Activated T-cell treated with anti-CD3 and anti-CD28 coated beads, Interleukin-2, amount 50 U/mL, for 4 hours (primary cell): ENCODE data around the gene RSU1. TPM values are rescaled to one million over a fixed set of nuclear protein-coding genes. Genes with fewer than 3 reads are reported as not detected.

ENCODE experiments used
- ATAC-seq, 2 donors: fragments of 200-7000 bp; cut with Tn5 transposase; one replicate each; pipeline ENCODE4 v1.10.0; 2021
- DNase-seq: peaks from one replicate; pipeline ENCODE4 v3.0.0-alpha.2; 2020
- H3K27me3 Mint-ChIP-seq: one replicate; pipeline ENCODE4 v1.8.0; 2021; ENCODE audit warnings: low read depth, mixed read lengths
- H3K36me3 Mint-ChIP-seq: one replicate; pipeline ENCODE4 v1.8.0; 2022; ENCODE audit warnings: mixed read lengths; ENCODE audit not compliant: insufficient read depth
- H3K4me1 Mint-ChIP-seq: one replicate; pipeline ENCODE4 v1.8.0; 2021; ENCODE audit warnings: low read depth, mixed read lengths
- H3K4me3 Mint-ChIP-seq: one replicate; pipeline ENCODE4 v1.8.0; 2021; ENCODE audit warnings: mild to moderate bottlenecking, moderate library complexity, mixed read lengths
- H3K9me3 Mint-ChIP-seq: one replicate; pipeline ENCODE4 v1.8.0; 2021; ENCODE audit warnings: mixed read lengths
- total RNA-seq, 3 donors: library from RNA; stranded (reverse); gene quantifications; one replicate each; pipeline ENCODE4 v1.2.1, GENCODE V29; 2021

The RSU1 gene
- total RNA-seq, 3 donors from 2014 or later: 34.7 to 45.7 (median 44.7) TPM

DNA sequence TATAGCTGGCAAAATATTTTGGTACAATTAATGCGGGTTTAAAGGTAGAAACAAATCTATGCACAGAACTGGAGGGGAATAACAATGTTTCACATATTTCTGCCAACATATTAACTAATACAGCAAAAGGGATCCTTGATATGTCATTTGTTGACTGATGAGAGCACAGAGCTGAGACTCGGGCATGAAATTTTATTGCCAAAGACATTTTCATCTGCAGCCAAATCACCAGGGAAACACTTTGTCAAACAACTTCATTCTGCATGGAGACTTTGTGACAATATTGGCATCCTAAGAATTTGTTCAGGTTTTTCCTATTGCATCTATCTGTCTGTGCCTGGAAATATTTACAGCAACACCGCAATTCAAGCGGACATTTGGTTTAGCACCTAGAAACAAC is 177.8 kb downstream of the RSU1 start:
- no peaks in the 10 kb centered on the region for H3K4me1 Mint-ChIP-seq
- DNase-seq (no peak), ATAC-seq (no peak)
- H3K4me3 Mint-ChIP-seq: no peak overlapping the region
- no peaks in the 10 kb centered on the region for H3K9me3 Mint-ChIP-seq
- peaks cover 20% of the 10 kb centered on the region for H3K36me3 Mint-ChIP-seq
- no peaks in the 10 kb centered on the region for H3K27me3 Mint-ChIP-seq

DNA sequence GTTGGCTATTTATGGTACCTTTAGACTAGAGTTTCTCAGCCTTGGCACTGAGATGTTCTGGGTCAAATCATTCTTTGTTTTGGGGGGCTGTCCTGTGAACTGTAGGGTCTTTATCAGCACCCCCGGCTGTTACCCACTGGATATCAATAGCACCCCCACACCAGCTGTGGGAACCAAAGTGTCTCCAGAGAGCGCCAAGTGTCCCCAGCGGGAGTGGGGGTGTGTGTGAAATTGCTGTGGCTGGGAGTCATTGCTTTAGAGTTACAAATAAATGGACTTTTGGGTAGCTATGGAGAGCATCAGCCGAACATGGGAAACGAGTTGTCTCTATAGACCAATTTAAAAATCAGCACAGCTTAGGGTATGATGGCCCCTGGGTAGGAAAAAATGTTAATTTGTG is 184.2 kb downstream of the RSU1 start:
- ATAC-seq (no peak), DNase-seq (no peak)
- Mint-ChIP-seq H3K36me3 (peaks cover 25% of the 10 kb centered on the region), H3K9me3 (no peaks in the 10 kb centered on the region), H3K4me1 (no peaks in the 10 kb centered on the region), H3K4me3 (no peak overlapping the region), H3K27me3 (no peaks in the 10 kb centered on the region)

DNA sequence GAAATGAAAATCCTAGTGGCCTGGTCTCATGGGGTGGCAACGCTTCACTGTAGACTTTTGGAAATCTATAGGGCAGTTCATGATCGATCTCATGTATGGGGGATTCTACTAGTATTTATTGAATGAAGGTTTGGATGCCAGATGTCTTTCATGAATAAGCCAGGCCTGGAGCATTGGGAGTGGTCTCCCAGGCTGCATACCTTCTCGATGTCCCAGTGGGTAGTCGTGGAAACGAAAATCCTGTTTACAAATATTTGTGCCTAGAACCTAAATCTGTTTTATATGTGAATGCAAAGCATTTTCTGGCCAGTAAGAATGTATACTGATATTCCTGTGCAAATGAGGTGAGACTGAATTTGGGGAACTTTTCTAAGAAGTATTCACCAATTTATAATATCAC is 190.5 kb downstream of the RSU1 start:
- peaks cover 36% of the 10 kb centered on the region for H3K36me3 Mint-ChIP-seq
- ATAC-seq: no peak
- H3K4me3 Mint-ChIP-seq: no peak overlapping the region
- no peaks in the 10 kb centered on the region for H3K27me3 Mint-ChIP-seq
- no peak for DNase-seq
- H3K9me3 Mint-ChIP-seq: peaks cover 16% of the 10 kb centered on the region
- H3K4me1 Mint-ChIP-seq: no peaks in the 10 kb centered on the region

DNA sequence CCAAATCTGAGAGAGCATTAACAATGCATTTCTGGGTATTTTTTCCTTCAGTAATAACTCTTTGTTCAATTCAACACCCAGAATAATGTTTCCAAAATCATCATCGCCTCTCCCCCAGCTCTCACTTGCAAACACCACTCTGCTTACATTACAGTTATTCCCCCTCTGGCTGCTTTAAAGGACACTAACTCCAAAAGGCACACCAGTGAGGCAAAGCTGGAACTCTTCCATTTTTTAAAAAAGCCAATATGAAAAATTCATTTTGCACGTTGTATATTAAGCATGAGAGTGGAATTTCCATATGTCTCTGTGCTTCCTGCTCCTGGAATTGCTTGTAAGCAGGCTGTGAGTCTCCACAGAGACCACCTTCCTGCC is 204.3 kb downstream of the RSU1 start:
- peaks cover 11% of the 10 kb centered on the region for H3K9me3 Mint-ChIP-seq
- H3K4me3 Mint-ChIP-seq: no peak overlapping the region
- ATAC-seq: no peak

DNA sequence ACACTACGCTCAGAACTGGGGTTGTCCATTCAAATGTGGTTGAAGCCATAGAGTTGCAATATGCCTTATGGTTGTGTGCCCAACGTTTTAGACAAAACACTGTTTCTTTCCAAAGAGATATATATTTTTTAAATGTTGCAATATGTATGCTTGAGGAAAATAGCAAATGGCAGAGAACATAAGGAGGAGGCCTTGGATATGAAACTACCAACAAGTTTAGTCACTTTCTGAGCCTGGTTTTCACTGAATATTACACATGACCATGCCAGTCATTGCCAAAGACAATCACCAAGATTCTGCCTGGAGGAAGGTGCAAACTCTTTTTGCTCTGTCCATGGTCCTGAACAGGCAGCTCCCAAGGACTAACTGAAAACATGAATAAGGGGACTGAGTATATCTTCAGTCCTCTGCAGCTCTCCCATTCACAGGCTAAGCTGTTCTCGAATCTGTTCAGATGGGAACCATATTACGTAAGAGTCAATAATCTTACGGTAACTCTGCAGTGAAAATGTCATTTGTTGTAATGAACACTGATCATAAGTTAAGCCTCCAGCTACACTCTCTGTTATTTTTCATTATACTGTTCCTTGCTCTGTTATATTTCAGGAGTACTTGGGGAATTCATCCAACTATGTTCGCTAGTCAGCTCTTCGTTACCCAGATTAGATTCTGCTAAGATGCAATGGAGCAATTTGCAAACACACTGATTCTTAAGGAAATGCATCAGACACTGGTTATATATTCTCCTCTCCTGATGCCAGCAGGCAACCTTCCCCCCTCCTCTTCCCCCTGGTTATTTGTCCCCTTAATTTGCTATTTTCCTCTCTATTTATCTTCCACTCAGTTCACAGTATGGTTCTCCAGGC is 204.9 kb downstream of the RSU1 start:
- Mint-ChIP-seq H3K4me1 (no peaks in the 10 kb centered on the region), H3K27me3 (no peaks in the 10 kb centered on the region), H3K9me3 (peaks cover 11% of the 10 kb centered on the region), H3K36me3 (peaks cover 20% of the 10 kb centered on the region), H3K4me3 (no peak overlapping the region)
- ATAC-seq: no peak
- no peak for DNase-seq

More for the DNA sequence above, 204.3 kb downstream of the RSU1 start:
- DNase-seq: no peak
- Mint-ChIP-seq H3K27me3 (no peaks in the 10 kb centered on the region), H3K4me1 (no peaks in the 10 kb centered on the region), H3K36me3 (peaks cover 23% of the 10 kb centered on the region)

DNA sequence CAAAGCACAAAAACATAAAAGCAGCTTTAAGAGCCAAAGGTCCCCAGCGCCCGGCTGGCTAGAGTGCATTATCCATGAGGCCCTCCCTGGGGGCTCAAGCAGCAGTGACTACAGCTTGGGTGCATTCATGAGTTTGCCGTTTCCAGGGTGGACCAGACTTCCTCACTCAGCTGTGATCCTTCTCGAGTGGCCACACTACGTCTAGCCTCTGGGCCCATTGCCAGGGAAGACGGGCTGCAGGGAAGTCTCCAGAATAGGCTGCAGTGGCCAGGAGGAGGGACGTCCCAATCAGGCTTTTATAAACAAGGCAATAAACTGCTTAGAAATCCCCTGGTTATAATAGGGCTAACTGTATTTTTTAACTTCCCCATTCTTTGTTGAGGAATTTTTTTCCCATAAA is 206.2 kb downstream of the RSU1 start:
- Mint-ChIP-seq H3K4me3 (no peak overlapping the region), H3K27me3 (no peaks in the 10 kb centered on the region), H3K36me3 (peaks cover 26% of the 10 kb centered on the region), H3K4me1 (no peaks in the 10 kb centered on the region), H3K9me3 (peaks cover 7% of the 10 kb centered on the region)
- DNase-seq (no peak), ATAC-seq (no peak)

DNA sequence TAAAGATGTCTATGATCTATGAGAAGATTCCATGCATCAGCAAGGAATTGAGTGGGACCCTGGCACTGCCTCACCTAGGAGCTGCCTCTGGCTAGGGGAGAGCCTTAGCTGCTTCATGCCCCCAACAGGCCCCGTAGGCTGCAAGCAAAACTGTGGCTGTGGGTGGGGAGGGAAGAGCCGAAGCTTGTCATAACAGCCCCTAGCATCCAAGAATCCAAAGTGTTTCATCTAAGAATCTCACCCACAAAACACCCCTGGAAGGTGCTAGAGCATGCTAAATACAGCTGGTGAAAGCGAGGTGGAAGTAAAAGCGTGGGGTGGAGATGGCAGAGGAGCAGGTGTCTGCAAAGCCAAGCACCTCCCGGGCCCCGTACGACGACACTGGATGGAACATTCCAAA is 208.0 kb downstream of the RSU1 start:
- no peaks in the 10 kb centered on the region for H3K4me1 Mint-ChIP-seq
- ATAC-seq (no peak), DNase-seq (no peak)
- H3K9me3 Mint-ChIP-seq: no peaks in the 10 kb centered on the region
- H3K27me3 Mint-ChIP-seq: no peaks in the 10 kb centered on the region
- H3K36me3 Mint-ChIP-seq: peaks cover 17% of the 10 kb centered on the region
- H3K4me3 Mint-ChIP-seq: no peak overlapping the region

DNA sequence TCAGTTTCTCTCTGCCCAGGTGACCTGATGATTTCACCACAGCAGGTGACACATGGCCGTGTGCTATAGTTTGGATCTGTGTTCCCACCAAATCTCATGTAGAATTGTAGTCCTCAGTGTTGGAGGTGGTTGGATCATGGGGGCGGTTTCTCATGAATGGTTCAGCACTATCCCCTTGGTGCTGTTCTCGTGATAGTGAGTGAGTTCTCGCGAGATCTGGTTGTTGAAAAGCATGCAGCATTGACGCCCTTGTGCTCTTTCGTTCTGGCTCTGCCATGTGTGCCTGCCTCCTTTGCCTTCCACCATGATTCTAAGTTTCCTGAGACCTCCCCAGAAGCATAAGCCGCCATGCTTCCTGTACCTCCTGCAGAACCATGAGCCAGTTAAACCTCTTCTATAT is 210.3 kb downstream of the RSU1 start:
- Mint-ChIP-seq H3K27me3 (no peaks in the 10 kb centered on the region), H3K4me1 (no peaks in the 10 kb centered on the region), H3K36me3 (peaks cover 24% of the 10 kb centered on the region), H3K9me3 (no peaks in the 10 kb centered on the region), H3K4me3 (no peak overlapping the region)
- no peak for ATAC-seq
- DNase-seq: no peak

DNA sequence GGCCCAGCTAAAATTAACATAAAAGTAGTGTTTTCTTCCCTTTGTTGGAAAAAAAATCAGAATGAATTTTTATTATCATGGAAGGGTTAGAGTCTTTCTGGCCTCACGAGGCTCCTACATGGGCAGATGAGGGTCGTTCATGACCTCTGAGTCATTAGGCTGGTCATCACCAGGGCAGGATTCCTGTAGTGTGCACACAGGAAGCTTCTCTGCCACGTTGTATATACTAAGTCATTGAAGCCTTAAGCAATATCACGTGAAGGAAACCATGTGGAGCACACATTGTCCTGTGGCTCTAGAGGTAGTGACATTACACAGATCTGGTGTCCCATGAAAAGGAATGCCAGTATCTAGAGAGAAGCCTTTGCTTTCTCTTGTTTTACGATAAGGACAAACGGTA is 210.8 kb downstream of the RSU1 start:
- Mint-ChIP-seq H3K4me1 (no peaks in the 10 kb centered on the region), H3K36me3 (peaks cover 28% of the 10 kb centered on the region), H3K9me3 (no peaks in the 10 kb centered on the region), H3K27me3 (no peaks in the 10 kb centered on the region), H3K4me3 (no peak overlapping the region)
- ATAC-seq (no peak), DNase-seq (no peak)

DNA sequence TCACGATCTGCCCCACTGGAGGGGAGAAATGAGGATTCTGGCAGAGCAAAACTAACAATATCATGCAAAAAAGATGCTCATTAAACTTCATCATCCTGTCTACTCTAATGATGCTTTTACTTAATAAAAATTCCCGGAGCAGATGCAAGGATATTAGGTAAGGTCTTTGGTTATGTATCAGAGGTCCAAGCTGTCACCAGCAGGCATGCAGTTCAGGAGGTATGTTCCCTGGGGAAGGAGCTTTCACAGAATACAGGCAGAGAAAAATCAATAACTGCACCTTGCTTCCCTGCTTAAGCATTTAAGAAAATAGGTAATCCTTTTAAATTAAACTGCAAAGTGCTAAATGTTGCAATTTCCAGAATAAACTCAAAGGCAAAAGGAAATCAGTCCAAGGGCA is 213.9 kb downstream of the RSU1 start:
- H3K4me1 Mint-ChIP-seq: no peaks in the 10 kb centered on the region
- DNase-seq: no peak
- peaks cover 41% of the 10 kb centered on the region for H3K36me3 Mint-ChIP-seq
- H3K27me3 Mint-ChIP-seq: no peaks in the 10 kb centered on the region
- no peak overlapping the region for H3K4me3 Mint-ChIP-seq
- no peaks in the 10 kb centered on the region for H3K9me3 Mint-ChIP-seq
- ATAC-seq: no peak

DNA sequence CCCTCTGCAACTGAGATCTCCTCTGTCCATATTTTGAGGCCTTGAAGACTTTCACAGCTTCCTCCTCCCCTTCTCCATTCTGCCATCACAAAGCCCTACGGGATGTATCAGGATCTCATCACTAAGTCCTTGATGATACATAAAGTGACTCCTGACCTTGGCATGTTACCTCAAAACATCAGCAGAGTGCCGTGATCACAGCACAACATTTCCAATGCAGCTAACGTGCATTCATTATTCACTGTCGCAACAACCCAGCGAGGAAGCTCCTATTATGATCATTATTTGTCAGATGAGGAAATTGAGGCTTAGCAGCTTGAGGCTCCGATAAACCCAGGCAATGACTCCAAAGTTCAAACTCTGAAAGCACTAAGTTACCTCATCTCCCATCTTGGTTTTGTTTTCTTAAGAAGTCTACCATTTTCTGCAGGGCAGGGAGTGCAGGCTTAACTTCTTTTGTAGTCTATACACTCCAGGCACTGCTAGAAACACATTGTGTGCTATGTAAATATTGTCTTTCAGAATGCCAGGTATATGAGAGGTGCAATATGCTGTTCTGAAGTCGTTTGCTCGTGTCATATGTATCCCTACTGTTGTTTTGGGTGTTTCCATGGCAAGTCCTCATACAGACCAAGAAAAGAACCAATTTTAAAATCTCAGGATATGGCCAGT is 215.0 kb downstream of the RSU1 start:
- ATAC-seq (no peak), DNase-seq (no peak)
- Mint-ChIP-seq H3K27me3 (no peaks in the 10 kb centered on the region), H3K4me3 (no peak overlapping the region), H3K36me3 (peaks cover 44% of the 10 kb centered on the region), H3K4me1 (no peaks in the 10 kb centered on the region), H3K9me3 (no peaks in the 10 kb centered on the region)

DNA sequence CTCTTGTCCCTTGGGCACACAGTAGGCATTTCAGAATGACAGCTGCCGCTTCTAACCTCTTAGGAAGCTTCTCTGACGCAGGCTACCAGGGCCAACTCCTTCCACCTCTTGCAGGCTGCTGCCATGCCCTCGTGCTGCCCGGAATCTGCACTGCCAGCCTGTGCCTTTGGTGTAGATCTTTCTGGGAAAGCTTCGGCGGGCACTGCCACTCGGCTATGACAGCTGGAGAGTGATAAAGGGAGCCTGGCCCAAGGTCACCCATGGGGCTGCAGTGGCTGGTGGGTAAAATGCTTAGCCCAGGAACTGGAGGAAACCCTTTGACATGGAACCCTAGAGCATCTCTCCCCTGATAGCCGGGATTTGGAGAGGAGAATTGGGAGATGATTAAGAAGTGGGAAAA is 217.6 kb downstream of the RSU1 start:
- no peak for ATAC-seq
- Mint-ChIP-seq H3K4me1 (no peaks in the 10 kb centered on the region), H3K4me3 (no peak overlapping the region), H3K9me3 (no peaks in the 10 kb centered on the region), H3K36me3 (peaks cover 45% of the 10 kb centered on the region), H3K27me3 (no peaks in the 10 kb centered on the region)
- no peak for DNase-seq

DNA sequence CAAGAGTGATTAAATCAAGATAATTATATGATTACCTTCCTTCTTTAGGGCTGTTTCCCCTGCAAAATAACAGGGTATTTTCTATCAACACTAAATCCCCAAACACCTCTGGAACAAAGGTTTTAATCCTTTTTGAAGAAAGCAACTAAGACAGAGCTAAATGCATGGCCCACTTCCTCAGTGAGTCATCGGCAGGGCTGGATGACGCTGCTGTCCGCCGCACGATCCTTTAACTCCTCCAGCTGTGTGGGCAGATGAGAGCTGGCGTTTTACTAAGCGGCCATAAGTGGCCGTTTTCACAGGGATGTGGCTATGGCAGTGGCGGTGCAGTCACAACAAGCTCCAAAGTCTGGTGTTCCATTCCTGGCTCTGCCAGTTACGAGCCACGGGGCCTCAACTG is 219.6 kb downstream of the RSU1 start:
- no peaks in the 10 kb centered on the region for H3K9me3 Mint-ChIP-seq
- H3K4me3 Mint-ChIP-seq: no peak overlapping the region
- no peaks in the 10 kb centered on the region for H3K4me1 Mint-ChIP-seq
- H3K36me3 Mint-ChIP-seq: peaks cover 50% of the 10 kb centered on the region
- ATAC-seq (no peak), DNase-seq (no peak)
- H3K27me3 Mint-ChIP-seq: no peaks in the 10 kb centered on the region

DNA sequence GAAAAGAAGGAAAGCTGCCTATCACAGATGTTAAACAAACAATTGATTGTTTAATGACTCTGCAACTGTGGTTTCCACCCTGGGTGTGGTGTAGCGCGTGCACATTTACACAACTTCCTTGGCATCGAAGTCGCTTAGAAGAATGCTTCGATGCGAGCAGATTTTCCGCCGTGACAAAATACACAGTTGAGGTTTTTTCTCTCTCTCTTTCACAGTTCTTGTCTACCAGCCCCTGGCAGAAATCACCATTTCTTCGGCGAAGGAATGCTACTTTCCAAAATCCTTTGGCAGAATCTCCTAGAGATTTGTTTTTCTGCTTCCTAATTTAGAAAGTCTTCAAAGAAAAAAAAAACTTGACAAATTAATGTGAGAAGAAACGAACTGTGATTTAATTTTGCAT is 224.8 kb downstream of the RSU1 start:
- peaks cover 33% of the 10 kb centered on the region for H3K36me3 Mint-ChIP-seq

More for the DNA sequence above, 224.8 kb downstream of the RSU1 start:
- H3K9me3 Mint-ChIP-seq: no peaks in the 10 kb centered on the region
- DNase-seq (no peak), ATAC-seq (no peak)
- no peaks in the 10 kb centered on the region for H3K27me3 Mint-ChIP-seq
- H3K4me1 Mint-ChIP-seq: no peaks in the 10 kb centered on the region
- no peak overlapping the region for H3K4me3 Mint-ChIP-seq
